NCI-H774 (cell line): ENCODE measurements around the gene AP2A1.

Experiments used
- DNase-seq: peaks from one replicate; lab custom pipeline; 2025; lab: John Stamatoyannopoulos, UW

Gene AP2A1

DNA sequence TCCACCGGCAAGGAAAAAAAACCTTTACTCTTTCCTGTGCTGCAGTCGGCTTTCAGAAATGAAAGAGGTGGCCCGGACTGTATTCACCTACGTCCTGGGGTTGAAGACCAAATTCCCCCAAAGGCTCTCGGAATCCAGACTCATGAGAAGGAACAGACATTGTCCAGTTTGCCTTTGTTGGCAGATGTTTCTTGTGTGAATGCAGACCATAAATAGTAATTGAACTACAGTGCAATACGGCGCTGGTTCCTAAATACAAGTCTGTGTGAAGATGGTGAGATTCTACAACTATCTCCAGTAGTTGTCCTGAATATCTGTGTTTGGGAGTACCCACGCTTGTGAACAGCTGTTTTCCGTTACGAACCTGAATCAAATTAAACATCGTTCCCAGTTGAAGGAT lies 72.9 kb downstream of the AP2A1 start:
- no peak for DNase-seq

DNA sequence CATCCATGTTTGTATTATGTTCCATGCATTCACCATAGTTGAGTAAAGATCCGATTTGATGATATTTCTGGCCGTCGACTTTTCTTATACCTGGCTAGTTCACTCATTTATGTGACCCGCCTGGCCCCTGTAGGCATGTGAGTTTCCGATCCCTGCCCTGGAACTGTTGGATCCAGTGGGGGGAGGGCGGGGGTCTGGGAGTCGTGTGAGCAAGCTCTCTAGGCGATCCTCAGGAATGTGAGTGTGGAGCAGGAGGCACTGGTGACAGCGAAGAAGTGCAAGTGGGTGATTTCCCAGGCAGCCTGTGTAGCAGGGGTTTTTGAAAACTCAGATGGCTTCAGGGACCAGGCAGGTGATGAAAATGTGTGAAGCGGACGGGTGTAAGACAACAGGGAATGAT lies 73.5 kb downstream of the AP2A1 start:
- no peak for DNase-seq

DNA sequence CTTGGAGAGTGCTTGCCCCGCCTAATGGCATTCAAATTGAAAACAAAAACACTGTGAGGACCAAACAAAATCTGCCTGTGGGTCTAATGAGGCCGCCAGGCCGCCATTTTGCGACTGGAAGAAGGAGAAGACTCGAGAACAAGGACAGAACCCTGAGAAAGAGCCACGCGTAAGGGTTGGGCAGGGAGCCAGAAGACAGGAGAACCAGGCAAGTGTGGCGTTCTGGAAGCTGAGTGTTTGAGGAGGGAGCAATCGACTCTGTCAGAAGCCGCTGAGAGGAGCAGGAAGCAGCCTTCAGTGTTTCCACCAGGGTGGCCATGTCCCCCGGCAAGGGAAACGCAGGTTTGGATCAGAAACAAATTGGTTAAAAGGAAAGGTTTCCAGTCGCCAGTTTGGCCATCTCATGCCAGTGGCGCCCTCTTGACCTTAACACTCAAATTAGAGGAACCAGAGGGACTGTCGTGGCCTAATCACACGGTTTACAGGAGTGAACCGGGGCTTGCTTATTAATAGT lies 74.0 kb downstream of the AP2A1 start:
- no peak for DNase-seq

DNA sequence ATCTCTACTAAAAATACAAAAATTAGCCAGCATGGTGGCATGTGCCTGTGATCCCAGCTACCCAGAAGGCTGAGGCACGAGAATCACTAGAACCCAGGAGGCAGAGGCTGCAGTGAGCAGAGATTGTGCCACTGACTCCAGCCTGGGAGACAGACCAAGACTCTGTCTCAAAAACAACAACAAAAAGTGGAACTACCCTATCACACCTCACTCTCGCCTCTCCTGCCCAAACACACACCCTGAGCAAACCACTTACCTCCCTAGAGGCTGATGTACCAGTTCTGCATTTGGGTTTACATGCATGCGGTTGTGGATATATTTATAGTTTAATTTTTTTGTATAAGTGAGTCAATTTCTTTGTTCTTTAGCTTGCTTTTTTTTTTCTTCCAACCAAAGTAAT lies 76.5 kb downstream of the AP2A1 start:
- DNase-seq: no peak

DNA sequence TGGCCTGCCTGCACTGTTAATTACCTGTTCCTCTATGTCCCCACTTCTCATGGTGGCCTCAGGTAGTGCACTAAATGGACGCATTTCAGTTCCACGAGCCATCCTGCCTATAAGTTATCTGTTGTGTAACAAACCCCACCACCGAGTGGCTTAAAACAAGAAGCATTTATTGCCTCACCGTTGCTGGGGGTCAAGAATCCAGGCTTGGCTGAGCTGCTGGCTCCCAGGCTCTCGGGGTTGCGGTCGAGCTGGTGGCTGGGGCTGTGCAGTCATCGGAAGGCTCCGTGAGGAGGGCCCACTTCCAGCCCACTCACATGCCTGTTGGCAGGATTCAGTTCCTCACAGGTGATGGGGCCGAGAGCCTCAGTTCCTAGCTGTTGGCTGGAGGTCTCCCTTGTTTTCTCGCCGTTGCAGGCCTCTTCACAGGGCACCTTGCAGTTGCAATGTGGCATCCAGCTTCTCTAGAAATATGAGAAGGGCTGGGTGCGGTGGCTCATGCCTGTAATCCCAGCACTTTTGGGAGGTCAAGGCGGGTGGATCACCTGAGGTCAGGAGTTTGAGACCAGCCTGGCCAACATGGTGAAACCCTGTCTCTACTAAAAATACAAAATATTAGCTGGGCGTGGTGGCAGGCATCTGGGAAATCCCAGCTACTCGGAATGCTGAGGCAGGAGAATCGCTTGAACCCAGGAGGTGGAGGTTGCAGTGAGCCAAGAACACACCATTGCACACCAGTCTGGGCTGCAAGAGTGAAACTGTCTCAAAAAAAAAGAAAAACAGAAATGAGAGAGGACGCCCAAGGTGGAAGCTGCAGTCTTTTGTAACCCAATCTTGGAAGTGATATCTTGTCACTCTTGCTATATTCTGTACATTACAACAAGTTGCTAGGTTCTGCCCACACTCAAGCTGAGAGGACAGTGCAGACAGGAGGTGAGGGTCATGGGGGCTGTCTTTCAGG lies 77.6 kb downstream of the AP2A1 start:
- no peak for DNase-seq

DNA sequence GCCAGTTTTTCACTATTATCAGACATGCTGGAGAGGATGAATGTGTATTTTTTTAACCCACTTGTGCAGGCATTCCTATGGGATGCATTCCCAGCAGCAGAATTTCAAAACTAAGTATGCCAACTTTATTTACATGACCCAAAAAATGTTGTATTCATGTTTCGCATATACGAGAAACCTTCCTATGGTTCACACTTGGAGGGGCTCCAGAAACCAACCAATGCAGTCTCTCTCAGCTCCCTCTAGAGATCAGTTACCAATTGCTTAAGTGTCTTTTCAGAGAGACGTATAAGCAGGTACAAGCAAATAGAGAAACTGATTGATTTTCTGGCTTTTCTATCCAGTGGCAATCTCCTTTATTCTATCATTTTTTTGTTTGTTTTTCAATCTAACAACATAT lies 78.6 kb downstream of the AP2A1 start:
- DNase-seq: no peak

DNA sequence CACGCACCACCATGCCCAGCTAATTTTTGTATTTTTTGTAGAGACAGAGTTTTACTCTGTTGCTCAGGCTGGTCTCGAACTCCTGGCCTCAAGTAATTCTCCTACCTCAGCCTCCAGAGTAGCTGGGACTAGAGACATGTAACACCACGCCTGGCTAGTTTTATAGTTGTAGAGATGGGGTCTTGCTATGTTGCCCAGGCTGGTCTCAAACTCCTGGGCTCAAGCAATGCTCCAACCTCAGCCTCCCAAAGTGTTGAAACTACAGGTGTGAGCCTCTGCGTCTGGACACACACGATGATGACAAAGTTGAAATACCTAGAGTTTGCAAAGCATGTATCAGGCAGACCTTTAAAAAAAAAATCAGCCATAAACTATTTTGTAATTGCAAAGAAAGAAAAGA lies 79.6 kb downstream of the AP2A1 start:
- DNase-seq: no peak

DNA sequence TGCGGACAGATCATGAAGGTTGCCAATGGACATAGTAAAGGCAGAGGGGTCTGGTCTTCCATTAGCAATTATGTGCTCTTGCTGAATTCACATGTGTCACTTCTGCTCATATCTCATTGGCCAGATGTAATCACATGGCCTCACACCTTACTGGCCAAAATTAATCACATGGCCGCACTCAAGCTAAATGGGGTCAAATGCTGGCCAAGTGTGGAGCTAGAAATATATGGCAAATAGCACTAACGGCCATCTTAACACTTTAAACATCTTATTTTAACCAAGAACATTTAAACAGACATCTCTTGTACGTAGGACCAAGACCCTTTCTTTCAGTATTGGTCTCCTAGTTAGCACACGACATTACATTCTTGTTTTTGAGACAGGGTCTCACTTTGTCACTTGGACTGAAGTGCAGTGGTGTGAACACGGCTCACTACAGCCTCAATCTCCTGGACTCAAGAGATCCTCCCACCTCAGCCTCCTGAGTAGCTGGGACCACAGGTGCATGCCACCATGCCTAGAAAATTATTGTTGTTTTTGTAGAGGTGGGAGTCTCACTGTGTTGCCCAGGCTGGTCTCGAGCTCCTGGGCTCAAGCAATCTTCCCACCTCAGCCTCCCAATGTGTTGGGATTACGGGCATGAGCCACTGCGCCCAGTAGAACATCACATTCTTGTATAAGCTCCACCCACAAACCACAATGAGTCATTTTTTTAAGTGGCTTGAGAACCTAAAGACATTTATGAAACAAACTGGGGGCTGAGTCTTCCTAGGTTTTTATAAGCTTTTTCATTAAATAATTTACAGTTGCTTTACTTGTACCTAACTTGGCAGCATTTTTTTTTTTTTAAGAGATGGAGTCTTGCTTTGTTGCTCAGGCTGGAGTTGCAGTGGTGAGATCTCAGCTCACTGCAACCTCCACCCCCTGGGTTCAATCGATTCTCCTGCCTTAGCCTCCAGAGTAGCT lies 81.2 kb downstream of the AP2A1 start:
- DNase-seq: no peak

DNA sequence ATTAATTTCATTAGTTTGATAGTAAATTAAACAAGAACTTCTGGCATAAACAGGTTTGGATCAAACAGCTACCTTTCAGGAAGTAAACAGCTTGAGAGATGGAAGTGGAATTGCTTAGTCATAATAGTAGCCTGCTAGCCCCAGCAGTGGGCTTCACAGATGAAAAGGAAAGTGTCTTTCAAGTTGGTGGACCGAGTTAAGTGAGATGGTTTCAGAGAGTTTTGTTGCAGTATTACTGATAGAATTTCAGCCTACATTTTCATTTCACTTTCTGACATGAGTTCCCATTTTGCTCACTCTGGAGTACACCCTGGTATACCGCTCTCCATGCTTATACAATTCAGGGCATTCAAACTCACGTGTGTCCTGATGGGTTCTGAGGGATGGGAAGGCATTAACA lies 82.1 kb downstream of the AP2A1 start:
- DNase-seq: no peak

DNA sequence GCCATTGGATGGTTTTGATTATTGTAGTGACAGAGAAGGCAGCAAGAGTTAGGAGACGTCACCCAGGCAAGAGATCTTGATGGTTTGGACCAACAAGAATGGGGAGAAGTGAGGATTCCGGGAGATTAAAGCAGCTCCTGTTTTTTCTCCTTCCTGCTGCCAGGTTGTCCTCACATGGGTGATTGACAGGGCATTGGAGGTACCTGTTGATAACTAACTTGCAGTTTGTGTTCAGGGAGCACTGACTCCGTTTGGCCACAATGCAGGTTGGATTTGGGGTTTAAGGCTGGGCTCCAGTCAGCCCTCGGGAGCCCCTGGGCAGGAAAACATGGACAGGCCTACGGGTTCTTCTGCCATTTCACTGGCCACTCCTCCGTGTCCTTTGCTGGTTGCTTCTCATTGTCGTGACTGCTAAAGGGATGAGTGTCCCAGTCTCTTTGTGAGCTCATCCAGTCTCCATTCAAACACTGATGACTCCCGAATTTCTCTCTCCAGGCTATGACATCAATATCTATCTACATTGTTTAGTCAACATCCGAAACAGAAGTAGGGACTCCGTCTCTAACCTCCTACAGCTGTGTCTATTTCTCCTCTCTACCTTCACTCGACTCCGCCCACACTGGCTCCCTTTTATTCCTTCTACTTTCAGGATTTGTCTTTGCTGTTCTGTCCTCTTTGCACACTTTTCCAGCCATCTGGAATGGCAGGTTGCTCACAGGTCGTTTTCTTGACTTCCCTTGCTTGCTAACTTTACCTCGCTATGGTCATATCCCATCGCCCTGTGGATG lies 82.8 kb downstream of the AP2A1 start:
- no peak for DNase-seq

DNA sequence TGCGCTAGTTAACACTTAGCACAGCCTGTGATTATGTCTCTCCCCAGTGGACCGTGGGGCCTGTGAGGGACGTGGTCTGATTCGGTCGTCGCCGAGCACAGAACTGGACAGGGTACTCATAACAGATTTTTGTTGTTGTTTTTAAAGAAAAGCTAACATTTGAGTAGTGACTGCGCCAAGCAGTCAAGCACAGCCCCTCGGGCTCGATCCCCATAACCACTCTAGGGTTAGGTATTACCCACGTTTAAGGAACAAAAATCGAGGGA lies 83.4 kb downstream of the AP2A1 start:
- no peak for DNase-seq

DNA sequence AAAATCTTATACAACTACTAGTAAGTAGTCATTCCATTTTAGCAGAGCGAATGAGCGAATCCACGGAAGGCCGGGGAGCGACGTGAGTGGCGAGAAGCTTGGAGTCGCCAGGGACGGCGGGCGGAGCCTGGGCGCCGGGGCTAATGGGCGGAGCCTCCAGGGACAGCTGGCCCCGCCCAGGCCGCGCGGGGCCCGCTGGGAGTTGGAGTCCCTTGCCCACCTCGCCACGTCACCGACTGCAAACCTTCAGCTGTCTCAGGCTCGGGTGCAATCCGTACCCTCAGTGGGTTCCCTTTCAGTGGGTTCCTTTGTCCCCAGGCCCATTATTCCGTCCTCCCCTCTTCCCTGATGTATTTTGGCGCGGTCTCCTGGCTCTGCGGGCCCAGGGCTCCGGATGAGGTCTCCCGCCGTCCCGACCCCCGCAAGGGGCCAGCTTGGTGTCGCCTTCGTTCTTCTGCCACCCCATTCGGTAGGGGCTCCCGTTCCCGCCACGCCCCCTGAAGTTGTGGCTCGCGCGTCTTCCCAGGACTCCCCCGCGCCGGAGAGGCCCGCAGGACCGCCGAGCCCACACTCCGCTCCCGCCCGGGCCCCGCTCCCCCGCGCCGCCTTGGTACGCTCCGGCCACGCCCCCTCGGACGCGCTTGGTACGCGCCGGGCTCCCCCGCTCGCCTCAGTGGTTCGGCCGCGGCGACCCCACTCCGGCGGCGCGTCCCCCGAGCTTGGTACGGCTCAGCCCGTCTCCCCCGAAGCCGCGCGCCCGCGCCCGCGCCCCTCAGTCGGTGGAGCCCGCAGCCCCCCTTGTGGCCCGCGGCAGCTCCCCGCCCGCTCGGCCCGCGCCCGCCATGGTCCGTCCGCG lies 83.9 kb downstream of the AP2A1 start, which contains the start of gene PTOV1:
Gene PTOV1, plus strand, starts transcription at position 673 of the 856 bp plus-strand sequence.
- peak; percentile 90 for DNase-seq

DNA sequence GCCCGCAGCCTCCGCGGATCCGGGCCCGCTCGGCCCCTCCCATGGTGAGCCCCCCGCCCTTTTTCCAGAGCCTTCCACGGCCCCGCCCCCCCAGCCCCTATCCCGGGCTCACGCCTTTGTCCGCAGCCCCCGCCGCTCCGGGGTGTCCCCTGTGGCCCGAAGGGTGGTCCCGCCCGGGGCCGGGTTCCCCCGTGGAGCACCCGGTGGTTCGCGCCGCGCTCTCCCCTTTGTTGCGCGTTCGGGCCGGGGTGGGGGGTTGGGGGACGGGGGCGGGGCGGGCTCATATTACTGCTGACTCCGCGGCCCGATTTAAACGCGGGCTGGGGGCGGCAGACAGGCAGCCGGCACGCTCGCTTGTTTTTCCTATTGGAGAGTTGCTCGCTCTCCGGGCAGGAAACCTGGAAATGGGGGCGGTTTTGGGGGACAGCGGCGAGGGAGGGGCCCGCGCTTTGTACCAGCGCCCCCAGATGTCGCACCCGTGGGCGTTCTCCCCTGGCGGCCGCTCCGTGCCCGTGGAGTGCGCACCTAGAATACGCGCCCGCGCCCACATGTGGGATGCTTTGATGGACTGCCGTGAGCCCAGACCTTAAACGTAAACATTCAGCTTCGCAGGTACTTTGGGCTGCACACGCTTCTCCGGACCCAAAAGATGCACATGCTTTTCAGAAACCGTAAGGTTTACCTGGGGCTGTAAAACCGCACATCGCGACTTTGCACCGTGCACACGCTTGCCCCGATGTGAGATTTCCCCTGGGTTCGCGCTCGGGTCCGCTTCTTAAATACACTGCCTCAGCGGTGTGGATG lies 84.9 kb downstream of the AP2A1 start:
- DNase-seq: peak; percentile 23

DNA sequence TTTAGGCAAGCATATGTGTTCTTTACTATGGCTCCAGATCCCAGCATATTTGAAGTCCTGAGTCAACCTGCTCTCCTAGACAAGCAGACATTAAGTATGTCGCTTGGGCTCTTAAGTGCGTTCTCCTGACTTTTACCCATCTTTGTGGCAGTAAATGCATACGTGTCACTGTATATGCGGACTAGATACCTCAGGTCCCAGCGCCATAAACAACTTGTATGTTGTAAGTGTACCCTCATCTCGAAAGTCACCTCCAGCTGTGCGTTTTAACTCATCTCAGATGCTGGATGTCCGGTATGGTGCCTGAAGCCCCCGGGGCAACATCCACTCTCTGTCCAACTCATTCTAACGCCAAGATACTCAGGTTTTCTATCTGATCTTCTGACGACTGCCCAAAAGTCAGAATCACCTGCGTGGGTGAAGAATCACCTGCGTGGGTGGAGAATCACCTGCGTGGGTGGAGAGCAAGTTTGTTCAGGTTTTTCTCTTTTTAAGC lies 85.9 kb downstream of the AP2A1 start:
- DNase-seq: no peak

DNA sequence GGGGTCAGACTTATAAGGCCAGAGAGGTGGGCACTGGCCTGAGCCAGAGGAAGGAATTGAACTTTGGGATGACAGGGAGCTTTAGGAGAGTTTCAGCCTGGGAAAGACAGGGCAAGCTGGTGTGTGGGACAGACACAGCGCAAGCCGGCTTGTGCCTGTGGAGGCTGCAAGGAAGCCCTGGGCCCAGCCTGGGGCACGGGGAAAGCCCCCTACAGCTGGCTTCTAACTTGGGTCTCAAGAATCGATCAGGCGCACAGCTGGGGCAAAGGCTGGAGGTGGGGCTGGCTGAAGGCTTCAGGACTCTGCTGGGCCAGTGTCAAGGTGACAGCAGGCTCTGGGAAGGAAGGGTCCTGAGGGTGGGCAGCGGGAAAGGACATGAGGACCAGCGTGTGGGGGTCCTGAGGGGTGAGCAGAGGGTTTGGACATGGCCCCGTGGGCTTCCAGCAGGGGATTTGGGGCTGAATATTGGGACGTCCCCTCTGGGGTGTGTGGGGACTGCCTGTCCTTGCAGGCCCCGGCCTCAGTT lies 87.1 kb downstream of the AP2A1 start:
- no peak for DNase-seq

DNA sequence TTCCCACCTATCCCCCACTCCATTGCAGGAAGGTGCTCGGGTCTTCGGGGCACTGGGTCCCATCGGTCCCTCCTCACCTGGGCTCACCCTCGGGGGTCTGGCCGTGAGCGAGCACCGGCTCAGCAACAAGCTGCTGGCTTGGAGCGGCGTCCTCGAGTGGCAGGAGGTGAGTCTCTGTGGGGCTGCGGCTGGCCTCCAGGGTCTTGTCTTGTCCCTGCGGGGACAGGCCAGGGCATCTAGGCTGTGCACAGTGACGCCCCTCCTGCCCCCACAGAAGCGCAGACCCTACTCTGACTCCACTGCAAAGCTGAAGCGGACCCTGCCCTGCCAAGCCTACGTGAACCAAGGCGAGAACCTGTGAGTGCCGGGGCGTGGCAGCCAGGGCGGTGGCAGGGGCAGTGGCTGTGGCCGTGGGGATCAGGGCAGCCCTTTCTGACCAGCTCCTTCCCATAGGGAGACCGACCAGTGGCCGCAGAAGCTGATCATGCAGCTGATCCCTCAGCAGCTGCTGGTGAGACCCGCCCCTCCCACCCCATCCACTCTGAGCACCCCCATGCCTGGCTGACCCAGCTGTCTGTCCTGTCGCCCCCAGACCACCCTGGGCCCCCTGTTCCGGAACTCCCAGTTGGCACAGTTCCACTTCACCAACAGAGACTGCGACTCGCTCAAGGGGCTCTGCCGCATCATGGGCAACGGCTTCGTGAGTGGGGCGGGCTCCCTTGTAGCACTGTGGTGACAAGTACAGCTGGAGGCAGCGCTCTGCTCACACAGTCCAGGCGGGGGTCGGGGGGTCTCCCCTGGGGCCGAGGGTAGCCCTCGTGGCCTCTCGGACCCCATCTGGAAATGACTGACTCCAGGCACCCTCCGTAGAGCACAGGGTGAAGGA lies 87.8 kb downstream of the AP2A1 start:
- DNase-seq: no peak

DNA sequence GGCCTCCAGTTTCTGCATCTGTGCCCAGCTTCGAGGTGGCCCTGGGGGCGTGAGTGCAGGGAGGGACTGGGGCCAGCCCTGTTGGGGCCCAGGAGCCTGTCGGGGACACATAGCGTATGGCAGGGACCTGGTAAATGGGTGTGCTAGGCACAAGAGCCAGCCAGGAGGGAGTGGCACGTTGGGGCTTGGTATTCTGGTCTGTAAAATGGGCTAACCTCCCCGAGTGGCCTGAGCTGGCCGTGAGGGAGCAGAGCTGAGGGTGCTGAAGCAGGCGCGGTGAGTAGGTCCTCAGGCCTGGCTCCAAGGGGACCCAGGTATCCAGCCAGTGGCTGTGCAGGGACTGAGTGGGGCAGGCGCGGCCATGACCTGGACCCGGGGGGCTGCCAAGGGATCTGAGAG lies 88.5 kb downstream of the AP2A1 start:
- DNase-seq: no peak

DNA sequence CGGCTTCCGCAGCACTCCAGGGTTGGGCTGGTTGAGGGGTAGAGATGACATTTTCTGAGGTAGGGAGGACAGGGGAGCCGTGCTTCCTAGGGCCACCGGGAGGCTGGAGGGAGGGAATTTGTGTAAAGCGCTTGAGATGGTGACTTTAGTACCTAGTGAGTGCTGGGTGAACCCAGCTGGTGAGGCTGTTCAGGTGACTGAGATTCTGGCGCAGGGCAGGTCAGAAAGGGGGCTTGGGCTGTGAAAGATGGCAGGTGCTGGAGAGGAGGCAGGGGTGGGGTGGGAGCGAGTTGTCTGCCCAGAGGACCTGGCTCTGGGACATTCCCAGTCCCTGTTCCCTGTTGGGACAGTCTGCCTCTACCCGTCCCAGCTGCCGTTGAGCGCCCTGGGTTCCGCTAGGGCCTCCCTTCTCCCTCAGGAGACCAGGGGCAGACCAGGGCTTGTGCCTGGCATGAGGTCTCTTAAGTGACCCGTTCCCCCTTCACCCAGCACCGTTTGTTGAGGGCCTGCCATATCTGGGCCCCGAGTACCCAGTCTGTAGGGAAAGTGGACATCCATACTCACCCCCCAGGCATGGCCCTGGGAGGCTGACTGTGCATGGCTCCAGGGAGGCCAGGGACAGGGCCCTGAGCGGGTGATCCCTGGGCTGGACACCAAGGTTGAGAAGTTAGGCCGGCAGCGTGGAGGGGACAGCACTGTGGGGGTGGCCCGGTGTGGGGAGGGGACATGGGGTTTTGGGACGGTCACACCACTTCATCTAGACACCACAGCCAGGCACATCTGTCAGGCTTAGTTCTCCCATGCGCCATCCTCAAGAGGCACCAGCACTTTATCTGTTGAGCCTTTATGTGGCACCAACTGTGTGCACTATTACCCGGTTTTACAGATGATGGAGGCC lies 89.1 kb downstream of the AP2A1 start:
- no peak for DNase-seq
